HL-60 (cell line): ENCODE data around the gene AKT2.

Source experiments
- DNase-seq, 2 experiments: peaks; one replicate each; pipeline ENCODE4 v3.0.0-alpha.2; 2010 to 2020; ENCODE audit warnings: low read depth in 1 of 2, low spot score in 1 of 2
- H3K27ac ChIP-seq: fragments of 250-450 bp; sonication (Bioruptor Pico); replicated peaks from 2 replicates; pipeline ENCODE4 v1.5.1; 2020; ENCODE audit warnings: mild to moderate bottlenecking, moderate library complexity
- H3K27me3 ChIP-seq: fragments of 250-450 bp; sonication (Bioruptor Pico); 2 replicates; pipeline ENCODE4 v1.5.1; 2021; ENCODE audit warnings: mild to moderate bottlenecking, moderate library complexity; ENCODE audit not compliant: insufficient read depth, poor library complexity, severe bottlenecking
- H3K4me3 ChIP-seq: replicated peaks from 2 replicates; pipeline ENCODE4 v1.5.1; 2011; ENCODE audit warnings: mild to moderate bottlenecking, control low read depth, low read length; ENCODE audit not compliant: insufficient read depth
- CTCF ChIP-seq: IDR thresholded peaks from one replicate; pipeline ENCODE4 v1.5.1; 2011; ENCODE audit warnings: low read length, control low read depth, inconsistent platforms; ENCODE audit not compliant: insufficient read depth
- GABPA ChIP-seq: IDR thresholded peaks from 2 replicates; pipeline ENCODE4 v1.6.1; 2012; ENCODE audit warnings: low read depth
- POLR2AphosphoS5 ChIP-seq: IDR thresholded peaks from 2 replicates; pipeline ENCODE4 v1.6.1; 2012; ENCODE audit warnings: low read depth
- REST ChIP-seq: IDR thresholded peaks from 2 replicates; pipeline ENCODE4 v1.6.1; 2012; ENCODE audit warnings: low read depth; ENCODE audit not compliant: insufficient replicate concordance
- SPI1 ChIP-seq: IDR thresholded peaks from 2 replicates; pipeline ENCODE4 v1.6.1; 2012; ENCODE audit warnings: low read depth, mild to moderate bottlenecking, borderline replicate concordance

Gene AKT2

GRCh38 chr19:40320558-40320935, 35.4 kb upstream of the AKT2 start:
- no peak overlapping the region for H3K27ac ChIP-seq
- no peak for DNase-seq
- H3K27me3 ChIP-seq: no peaks in the 10 kb centered on the region
- no peak overlapping the region for H3K4me3 ChIP-seq
- TF ChIP-seq POLR2AphosphoS5: no peak

- H3K27ac ChIP-seq: no peak overlapping the region
- TF ChIP-seq GABPA: no peak
- no peak for TF ChIP-seq CTCF
- TF ChIP-seq POLR2AphosphoS5: no peak
- no peak for TF ChIP-seq REST
- no peak for TF ChIP-seq SPI1
These were observed 32.2 kb upstream of the AKT2 start for GRCh38 chr19:40317338-40317737.

GRCh38 chr19:40315812-40316470, 30.8 kb upstream of the AKT2 start:
- TF ChIP-seq REST (no peak), CTCF (no peak), GABPA (no peak), SPI1 (no peak), POLR2AphosphoS5 (no peak)
- DNase-seq: no peak
- Histone ChIP-seq H3K27me3 (no peaks in the 10 kb centered on the region), H3K27ac (no peak overlapping the region), H3K4me3 (no peak overlapping the region)

More at GRCh38 chr19:40317338-40317737, 32.2 kb upstream of the AKT2 start:
- no peak for DNase-seq
- no peaks in the 10 kb centered on the region for H3K27me3 ChIP-seq
- H3K4me3 ChIP-seq: no peak overlapping the region

GRCh38 chr19:40314656-40315055, 29.5 kb upstream of the AKT2 start:
- peak; percentile 83 for TF ChIP-seq SPI1
- no peak for TF ChIP-seq CTCF
- no peak for TF ChIP-seq POLR2AphosphoS5
- TF ChIP-seq REST: no peak
- Histone ChIP-seq H3K27ac (no peak overlapping the region), H3K4me3 (no peak overlapping the region), H3K27me3 (no peaks in the 10 kb centered on the region)
- peak; percentile 39 to 50 for DNase-seq
